ENCODE data around the gene TNMD. TPM values are rescaled to one million over a fixed set of nuclear protein-coding genes. Genes with fewer than 3 reads are reported as not detected.
"Not testable (repeated sequence)": the region's sequence is repeated elsewhere in the genome, so short reads cannot be mapped to it uniquely, and the experiment has no call there.

Gene TNMD
- 1 to 10 TPM in 1 of 4 donors, under 1 TPM in 1, not detected in 2; 0.49 to 1.4 TPM for total RNA-seq

DNA sequence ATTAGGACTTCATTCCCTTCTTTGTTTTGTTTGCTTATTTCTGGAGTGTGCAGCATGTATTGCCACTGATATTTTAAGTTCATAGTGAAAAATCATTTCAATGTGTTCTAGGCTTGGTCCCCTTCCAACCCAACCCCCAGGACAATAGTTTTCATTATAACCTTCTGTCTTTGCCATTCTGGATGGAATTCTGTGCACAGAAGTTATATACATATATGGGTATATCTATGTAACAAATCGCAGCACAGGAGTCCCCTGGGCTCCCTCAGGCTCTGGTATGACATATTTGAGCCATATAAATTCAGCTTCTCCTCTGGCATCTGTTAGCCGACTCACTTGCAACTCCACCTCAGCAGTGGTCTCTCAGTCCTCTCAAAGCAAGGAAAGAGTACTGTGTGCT is at the start of gene TNMD:
TNMD (plus strand) TSS at position 326 of the 400 bp plus-strand sequence. CDS start 83 bp downstream, outside the sequence.
- Histone ChIP-seq H3K4me1 (no peaks in the 10 kb centered on the region), H3K27ac (no peak within 1 kb of the TSS), H3K4me3 (no peak within 1 kb of the TSS), H3K36me3 (no peaks in the 10 kb centered on the region), H3K9me3 (no peaks in the 10 kb centered on the region), H3K27me3 (peaks cover 0 to 3% (median 0%) of the 10 kb centered on the region in 3 donors)
- TF ChIP-seq POLR2A (IDR thresholded peaks at IDR 0.05), result no peak
- TF ChIP-seq, protein P1, sequence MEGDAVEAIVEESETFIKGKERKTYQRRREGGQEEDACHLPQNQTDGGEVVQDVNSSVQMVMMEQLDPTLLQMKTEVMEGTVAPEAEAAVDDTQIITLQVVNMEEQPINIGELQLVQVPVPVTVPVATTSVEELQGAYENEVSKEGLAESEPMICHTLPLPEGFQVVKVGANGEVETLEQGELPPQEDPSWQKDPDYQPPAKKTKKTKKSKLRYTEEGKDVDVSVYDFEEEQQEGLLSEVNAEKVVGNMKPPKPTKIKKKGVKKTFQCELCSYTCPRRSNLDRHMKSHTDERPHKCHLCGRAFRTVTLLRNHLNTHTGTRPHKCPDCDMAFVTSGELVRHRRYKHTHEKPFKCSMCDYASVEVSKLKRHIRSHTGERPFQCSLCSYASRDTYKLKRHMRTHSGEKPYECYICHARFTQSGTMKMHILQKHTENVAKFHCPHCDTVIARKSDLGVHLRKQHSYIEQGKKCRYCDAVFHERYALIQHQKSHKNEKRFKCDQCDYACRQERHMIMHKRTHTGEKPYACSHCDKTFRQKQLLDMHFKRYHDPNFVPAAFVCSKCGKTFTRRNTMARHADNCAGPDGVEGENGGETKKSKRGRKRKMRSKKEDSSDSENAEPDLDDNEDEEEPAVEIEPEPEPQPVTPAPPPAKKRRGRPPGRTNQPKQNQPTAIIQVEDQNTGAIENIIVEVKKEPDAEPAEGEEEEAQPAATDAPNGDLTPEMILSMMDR (IDR thresholded peaks at IDR 0.05 in 4 of 5, conservative IDR thresholded peaks at IDR 0.05 in 1 of 5), result no peak
- intact Hi-C loops (cut with DNase I; ENCODE audit: low total_unique reads), result no loop called here
- ATAC-seq (no peak), DNase-seq (no peak)
- in situ Hi-C loops (cut with MboI; ENCODE audit: low sequenced_read_pairs in 4 of 4), result no loop called here

DNA sequence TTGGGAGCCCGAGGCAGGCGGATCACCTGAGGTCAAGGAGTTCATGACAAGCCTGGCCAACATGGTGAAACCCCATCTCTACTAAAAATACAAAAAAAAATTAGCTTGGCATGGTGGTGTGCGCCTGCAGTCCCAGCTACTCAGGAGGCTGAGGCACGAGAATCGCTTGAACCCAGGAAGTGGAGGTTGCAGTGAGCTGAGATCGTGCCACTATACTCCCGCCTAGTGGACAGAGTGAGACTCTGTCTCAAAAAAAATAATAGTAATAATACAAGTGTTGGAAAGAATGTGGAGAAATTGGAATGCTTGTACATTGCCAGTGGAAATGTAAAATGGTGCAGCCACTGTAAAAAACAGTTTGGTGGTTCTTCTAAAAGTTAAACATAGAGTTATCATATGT is 19.2 kb upstream of the TNMD start:
- DNase-seq; ATAC-seq; H3K27ac ChIP-seq; H3K27me3 ChIP-seq; H3K4me3 ChIP-seq; H3K4me1 ChIP-seq; H3K36me3 ChIP-seq; H3K9me3 ChIP-seq; intact Hi-C loops (cut with DNase I; ENCODE audit: low total_unique reads); in situ Hi-C loops (cut with MboI; ENCODE audit: low sequenced_read_pairs in 4 of 4): not testable (repeated sequence)
- TF ChIP-seq, protein P1 (IDR thresholded peaks at IDR 0.05 in 4 of 5, conservative IDR thresholded peaks at IDR 0.05 in 1 of 5), result peak in 1 of 5 experiments; percentile 16

DNA sequence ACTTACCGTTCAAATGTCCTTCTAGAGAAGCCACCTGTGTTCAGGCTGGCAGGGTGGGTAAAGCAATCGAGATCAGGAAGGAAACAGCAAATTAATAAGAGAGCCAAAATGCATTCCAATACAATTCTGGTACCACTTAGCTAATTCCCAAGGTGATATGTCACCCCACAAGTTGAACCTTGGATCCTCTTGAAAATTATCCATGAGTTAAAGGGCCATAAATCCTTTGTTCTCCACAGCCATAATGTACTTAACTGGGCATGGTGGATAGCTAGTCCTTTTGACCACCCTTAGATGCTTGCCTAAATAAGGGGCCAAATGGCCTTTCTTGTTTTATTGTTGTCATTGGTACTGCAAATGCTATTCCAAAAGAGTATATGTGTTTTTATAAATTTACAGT is 2.0 kb downstream of the TNMD start:
- DNase-seq (no peak), ATAC-seq (no peak)
- Histone ChIP-seq H3K27me3 (peaks cover 0 to 3% (median 0%) of the 10 kb centered on the region in 3 donors), H3K4me3 (no peak overlapping the region), H3K27ac (no peak overlapping the region), H3K36me3 (no peaks in the 10 kb centered on the region), H3K4me1 (no peaks in the 10 kb centered on the region), H3K9me3 (no peaks in the 10 kb centered on the region)
- in situ Hi-C loops (cut with MboI; ENCODE audit: low sequenced_read_pairs in 4 of 4) (no loop called here), intact Hi-C loops (cut with DNase I; ENCODE audit: low total_unique reads) (no loop called here)
- TF ChIP-seq, protein P1 (IDR thresholded peaks at IDR 0.05 in 4 of 5, conservative IDR thresholded peaks at IDR 0.05 in 1 of 5), result no peak
- no peak for TF ChIP-seq POLR2A (IDR thresholded peaks at IDR 0.05)

DNA sequence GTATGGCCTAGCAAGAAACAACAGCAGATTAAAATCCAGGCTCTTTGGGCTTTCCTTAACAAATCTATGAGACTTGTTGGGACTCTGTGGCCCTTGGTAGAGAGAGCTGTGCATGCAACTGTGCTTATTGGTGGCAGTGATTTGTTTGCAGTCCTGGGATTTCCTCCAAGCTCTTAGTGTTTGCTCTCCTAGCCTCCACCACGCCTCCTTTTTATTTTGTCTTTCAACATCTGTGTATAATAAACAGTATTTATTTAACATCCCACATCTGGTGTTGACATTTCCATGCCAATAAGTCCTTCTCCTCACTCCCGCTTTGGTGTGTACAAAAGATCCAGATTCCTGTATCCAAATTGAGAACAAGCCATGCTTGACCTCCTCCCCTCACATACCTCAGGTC is 3.1 kb downstream of the TNMD start:
- DNase-seq (no peak), ATAC-seq (no peak)
- Histone ChIP-seq H3K27ac (no peak overlapping the region), H3K4me3 (no peak overlapping the region), H3K27me3 (peaks cover 0 to 3% (median 0%) of the 10 kb centered on the region in 3 donors), H3K36me3 (no peaks in the 10 kb centered on the region), H3K4me1 (no peaks in the 10 kb centered on the region), H3K9me3 (no peaks in the 10 kb centered on the region)
- intact Hi-C loops (cut with DNase I; ENCODE audit: low total_unique reads), result no loop called here
- in situ Hi-C loops (cut with MboI; ENCODE audit: low sequenced_read_pairs in 4 of 4), result no loop called here
- no peak for TF ChIP-seq POLR2A (IDR thresholded peaks at IDR 0.05)
- TF ChIP-seq, protein P1 (IDR thresholded peaks at IDR 0.05 in 4 of 5, conservative IDR thresholded peaks at IDR 0.05 in 1 of 5), result no peak
